BLaER1 treated with 17β-estradiol and CSF1 and Interleukin-3, amounts not matched to agents 10 nM and 100 nM (cell line): ENCODE measurements around the gene PRSS22.

Experiments used
- H3K27ac ChIP-seq, 11 experiments: shearing (Covaris generic); formaldehyde crosslinking; 2 replicates each; pipeline ENCODE4 v1.8.1; 2022
- H3K27me3 ChIP-seq, 11 experiments: shearing (Covaris generic); formaldehyde crosslinking; 2 replicates each; pipeline ENCODE4 v1.8.1; 2022
- H3K36me3 ChIP-seq, 11 experiments: shearing (Covaris generic); formaldehyde crosslinking; 2 replicates each; pipeline ENCODE4 v1.8.1; 2022
- H3K4me1 ChIP-seq, 10 experiments: shearing (Covaris generic); formaldehyde crosslinking; 2 replicates each; pipeline ENCODE4 v1.8.1; 2022
- H3K4me2 ChIP-seq, 11 experiments: shearing (Covaris generic); formaldehyde crosslinking; 2 replicates each; pipeline ENCODE4 v1.8.1; 2022
- H3K4me3 ChIP-seq, 10 experiments: shearing (Covaris generic); formaldehyde crosslinking; 2 replicates each; pipeline ENCODE4 v1.8.1; 2022
- H3K9ac ChIP-seq, 11 experiments: shearing (Covaris generic); formaldehyde crosslinking; 2 replicates each; pipeline ENCODE4 v1.8.1; 2022
- H3K9me3 ChIP-seq, 11 experiments: shearing (Covaris generic); formaldehyde crosslinking; replicated peaks in 1 of 11; 2 replicates each; pipeline ENCODE4 v1.8.1; 2022
- H4K20me1 ChIP-seq, 11 experiments: shearing (Covaris generic); formaldehyde crosslinking; 2 replicates each; pipeline ENCODE4 v1.8.1; 2022
- Cebpa-rat ChIP-seq, 11 experiments: shearing (Covaris generic); IDR thresholded peaks; 2 replicates each; pipeline ENCODE4 v1.8.1; 2022

PRSS22 gene

DNA sequence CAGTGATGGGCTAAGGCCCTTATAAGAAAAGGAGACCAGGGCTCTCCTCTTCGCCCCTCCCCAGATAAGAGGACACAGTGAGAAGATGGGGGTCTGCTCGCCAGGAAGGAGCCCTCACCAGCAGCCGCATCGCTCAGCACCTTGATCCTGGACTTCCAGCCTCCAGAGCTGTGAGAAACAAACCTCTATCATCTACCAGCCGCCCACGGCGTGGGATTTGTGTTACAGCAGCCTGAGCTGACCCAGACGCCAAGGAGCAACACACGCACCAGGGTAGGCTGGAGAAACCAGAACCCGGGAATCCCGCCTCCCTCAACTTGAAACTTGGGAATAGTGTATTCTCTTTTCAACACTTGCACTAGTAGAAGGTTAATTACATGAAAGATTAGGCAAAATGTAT lies 32.1 kb downstream of the PRSS22 start:
- H3K9ac ChIP-seq: no peak overlapping the region
- no peak overlapping the region for H3K4me2 ChIP-seq
- no peak overlapping the region for H3K27ac ChIP-seq
- no peaks in the 10 kb centered on the region for H3K9me3 ChIP-seq
- H3K27me3 ChIP-seq: no peaks in the 10 kb centered on the region
- peaks cover 0 to 6% (median 0%) of the 10 kb centered on the region in 11 experiments; a peak in 2 of 22 replicates for H4K20me1 ChIP-seq
- H3K4me3 ChIP-seq: no peak overlapping the region
- peaks cover 13 to 24% (median 17%) of the 10 kb centered on the region in 10 experiments for H3K4me1 ChIP-seq
- H3K36me3 ChIP-seq: no peaks in the 10 kb centered on the region
- TF ChIP-seq Cebpa-rat (IDR thresholded peaks at IDR 0.05): no peak

- Histone ChIP-seq H3K27ac (no peak overlapping the region), H4K20me1 (peaks cover 0 to 6% (median 0%) of the 10 kb centered on the region in 11 experiments; a peak in 2 of 22 replicates), H3K4me2 (no peak overlapping the region), H3K9ac (no peak overlapping the region), H3K9me3 (no peaks in the 10 kb centered on the region), H3K4me1 (peaks cover 10 to 20% (median 11%) of the 10 kb centered on the region in 10 experiments), H3K27me3 (no peaks in the 10 kb centered on the region), H3K36me3 (no peaks in the 10 kb centered on the region), H3K4me3 (no peak overlapping the region)
- TF ChIP-seq Cebpa-rat (IDR thresholded peaks at IDR 0.05): no peak
These were observed 32.8 kb downstream of the PRSS22 start for GRCh38 chr16:2825049-2825742.

- no peak overlapping the region for H3K4me2 ChIP-seq
- TF ChIP-seq Cebpa-rat (IDR thresholded peaks at IDR 0.05): no peak
These were observed 33.3 kb downstream of the PRSS22 start for GRCh38 chr16:2824626-2825025.

GRCh38 chr16:2822496-2822895 lies 35.5 kb downstream of the PRSS22 start:
- H3K9ac ChIP-seq: no peak overlapping the region
- H4K20me1 ChIP-seq: no peaks in the 10 kb centered on the region; a peak in 1 of 22 replicates
- H3K9me3 ChIP-seq: no peaks in the 10 kb centered on the region
- no peak overlapping the region for H3K4me2 ChIP-seq
- H3K27ac ChIP-seq: no peak overlapping the region
- no peak for TF ChIP-seq Cebpa-rat (IDR thresholded peaks at IDR 0.05)
- H3K4me1 ChIP-seq: peaks cover 0 to 9% (median 2%) of the 10 kb centered on the region in 10 experiments; a peak in 7 of 20 replicates
- H3K4me3 ChIP-seq: no peak overlapping the region
- H3K27me3 ChIP-seq: no peaks in the 10 kb centered on the region
- no peaks in the 10 kb centered on the region for H3K36me3 ChIP-seq

More at GRCh38 chr16:2824626-2825025, 33.3 kb downstream of the PRSS22 start:
- Histone ChIP-seq H3K9ac (no peak overlapping the region), H3K4me1 (peaks cover 4 to 14% (median 6%) of the 10 kb centered on the region in 10 experiments), H3K27ac (no peak overlapping the region), H3K9me3 (no peaks in the 10 kb centered on the region), H3K27me3 (no peaks in the 10 kb centered on the region), H3K36me3 (no peaks in the 10 kb centered on the region), H4K20me1 (peaks cover 0 to 6% (median 0%) of the 10 kb centered on the region in 11 experiments; a peak in 2 of 22 replicates), H3K4me3 (no peak overlapping the region)

DNA sequence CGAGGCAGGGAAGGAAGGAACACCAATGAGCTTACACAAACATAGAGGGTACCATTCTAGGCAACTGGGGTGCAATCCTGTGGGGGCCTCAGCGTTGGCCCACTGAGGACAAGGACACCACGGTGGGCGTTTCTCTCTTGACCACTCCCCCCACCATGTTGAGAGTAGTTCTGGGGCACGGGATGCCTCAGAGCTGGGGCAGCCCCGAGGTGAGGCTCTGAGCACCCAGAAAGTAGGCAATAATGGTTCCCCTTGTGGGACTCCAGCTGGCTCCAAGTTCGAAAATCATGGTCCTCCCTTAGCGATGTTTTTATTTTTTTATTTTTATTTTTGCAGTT lies 35.8 kb downstream of the PRSS22 start:
- Histone ChIP-seq H3K4me2 (no peak overlapping the region), H3K36me3 (no peaks in the 10 kb centered on the region), H3K27ac (no peak overlapping the region), H3K27me3 (no peaks in the 10 kb centered on the region), H4K20me1 (no peaks in the 10 kb centered on the region; a peak in 1 of 22 replicates), H3K9ac (no peak overlapping the region), H3K4me1 (peaks cover 0 to 9% (median 2%) of the 10 kb centered on the region in 10 experiments; a peak in 7 of 20 replicates), H3K9me3 (no peaks in the 10 kb centered on the region), H3K4me3 (no peak overlapping the region)
- no peak for TF ChIP-seq Cebpa-rat (IDR thresholded peaks at IDR 0.05)

- Histone ChIP-seq H4K20me1 (no peaks in the 10 kb centered on the region; a peak in 1 of 22 replicates), H3K4me1 (peaks cover 2 to 12% (median 5%) of the 10 kb centered on the region in 10 experiments; a peak in 17 of 20 replicates), H3K27ac (no peak overlapping the region), H3K36me3 (no peaks in the 10 kb centered on the region), H3K4me3 (no peak overlapping the region), H3K4me2 (no peak overlapping the region), H3K9ac (no peak overlapping the region), H3K27me3 (no peaks in the 10 kb centered on the region), H3K9me3 (no peaks in the 10 kb centered on the region)
- no peak for TF ChIP-seq Cebpa-rat (IDR thresholded peaks at IDR 0.05)
These were observed 36.3 kb downstream of the PRSS22 start for GRCh38 chr16:2821487-2822157.

- H3K36me3 ChIP-seq: no peaks in the 10 kb centered on the region
- no peak for TF ChIP-seq Cebpa-rat (IDR thresholded peaks at IDR 0.05)
- H3K4me2 ChIP-seq: no peak overlapping the region
- H3K4me3 ChIP-seq: no peak overlapping the region
- H4K20me1 ChIP-seq: no peaks in the 10 kb centered on the region; a peak in 1 of 22 replicates
- no peaks in the 10 kb centered on the region for H3K27me3 ChIP-seq
- peaks cover 8 to 19% (median 11%) of the 10 kb centered on the region in 10 experiments; a peak in 17 of 20 replicates for H3K4me1 ChIP-seq
- no peak overlapping the region for H3K27ac ChIP-seq
- H3K9ac ChIP-seq: no peak overlapping the region
- no peaks in the 10 kb centered on the region for H3K9me3 ChIP-seq
These were observed 37.0 kb downstream of the PRSS22 start for GRCh38 chr16:2820836-2821486.

DNA sequence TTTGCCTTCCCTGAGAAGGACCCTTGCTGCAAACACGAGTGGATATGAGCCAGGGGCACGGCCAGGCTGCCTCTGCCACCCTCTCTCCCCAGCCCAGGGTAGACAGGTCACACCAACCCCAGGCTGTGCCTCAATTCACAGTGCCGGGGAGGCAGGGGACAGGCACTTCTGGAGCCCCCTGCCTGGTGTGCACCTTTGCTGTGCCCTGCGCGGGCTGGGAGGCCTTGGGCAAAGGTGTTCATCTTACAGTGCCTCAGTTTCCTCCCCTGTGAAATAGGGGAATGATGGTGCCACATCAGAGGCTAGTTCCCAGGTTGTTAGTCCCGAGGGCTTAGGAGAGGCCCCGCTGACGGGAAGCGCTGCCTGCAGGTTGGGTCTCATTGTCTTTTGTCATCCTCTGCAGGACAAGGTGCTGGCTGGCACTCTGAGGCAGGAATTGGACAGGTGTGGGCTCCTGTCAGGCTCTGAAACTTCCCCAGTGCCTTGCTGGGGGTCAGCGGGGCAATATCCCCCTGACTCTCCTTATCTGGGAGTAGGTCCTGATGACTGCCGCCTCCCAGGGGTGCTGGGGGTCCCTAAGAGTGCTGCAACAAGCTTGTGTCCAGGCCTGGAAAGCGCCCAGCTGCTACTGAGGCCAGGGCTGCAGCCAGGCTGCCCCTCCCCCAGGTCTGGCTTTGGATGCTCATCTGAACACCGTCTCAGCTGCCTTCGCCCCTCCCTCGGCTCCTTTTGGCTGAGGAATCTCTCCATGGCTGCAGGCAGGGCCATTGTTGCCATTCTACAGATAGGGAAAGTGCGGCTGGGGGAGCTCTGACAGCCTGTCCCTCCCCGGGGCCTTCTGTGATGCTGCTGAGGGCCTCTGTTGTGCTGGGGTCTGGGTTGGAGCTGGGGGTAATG lies 37.8 kb downstream of the PRSS22 start:
- no peak for TF ChIP-seq Cebpa-rat (IDR thresholded peaks at IDR 0.05)
- H4K20me1 ChIP-seq: no peaks in the 10 kb centered on the region; a peak in 1 of 22 replicates
- no peaks in the 10 kb centered on the region for H3K27me3 ChIP-seq
- no peak overlapping the region for H3K27ac ChIP-seq
- H3K36me3 ChIP-seq: no peaks in the 10 kb centered on the region
- H3K4me3 ChIP-seq: no peak overlapping the region
- no peaks in the 10 kb centered on the region for H3K9me3 ChIP-seq
- H3K4me1 ChIP-seq: peaks cover 8 to 22% (median 15%) of the 10 kb centered on the region in 10 experiments; a peak in 17 of 20 replicates
- H3K9ac ChIP-seq: no peak overlapping the region
- H3K4me2 ChIP-seq: no peak overlapping the region
